ENCODE results near the gene AKT2. TPM values are rescaled to one million over a fixed set of nuclear protein-coding genes. Genes with fewer than 3 reads are reported as not detected.

Gene AKT2
- total RNA-seq, 1 experiment from 2014 or later: 141 TPM

GRCh38 chr19:40266119-40266518 lies 19.0 kb downstream of the AKT2 start:
- Histone ChIP-seq H3K27ac (ENCODE audit: low read depth, low read length) (no peak overlapping the region), H3K4me1 (ENCODE audit: control insufficient read depth in 1 of 2, insufficient read depth in 2 of 2, low read length in 2 of 2) (no peaks in the 10 kb centered on the region), H4K20me1 (ENCODE audit: insufficient read depth) (no peaks in the 10 kb centered on the region), H3K9me3 (ENCODE audit: control insufficient read depth in 1 of 2, insufficient read depth in 1 of 2, low read depth in 1 of 2, low read length in 2 of 2) (no peaks in the 10 kb centered on the region), H3K79me2 (ENCODE audit: insufficient read depth, low read length) (peaks cover 38% of the 10 kb centered on the region; the same call in 1 of the 2 replicates), H3K36me3 (ENCODE audit: control insufficient read depth in 1 of 2, insufficient read depth in 2 of 2, low read length in 2 of 2) (peaks cover 0 to 15% of the 10 kb centered on the region in 2 experiments; a peak in 2 of 4 replicates), H3K9ac (ENCODE audit: low read length) (no peak overlapping the region), H3K4me3 (replicated peaks in 1 of 2; ENCODE audit: low read depth in 1 of 2, low read length in 2 of 2) (no peak overlapping the region), H2AFZ (ENCODE audit: low read depth, low read length, poor library complexity, severe bottlenecking) (no peak overlapping the region), H3K27me3 (ENCODE audit: insufficient read depth, low read length) (no peaks in the 10 kb centered on the region), H3K9me2 (ENCODE audit: insufficient read depth) (no peaks in the 10 kb centered on the region), H3K4me2 (ENCODE audit: low read length) (no peak overlapping the region)
- BruUV-seq (replicated peaks): no TSS peak
- POLR2A ChIA-PET: no interaction called here
- DNase-seq (ENCODE audit: low read depth, low spot score): no peak
- no peak for ATAC-seq
- intact Hi-C loops (cut with micrococcal nuclease): no loop called here
- RAD21 ChIA-PET (ENCODE audit: low non-redundant PET in 1 of 2, low total read pairs in 2 of 2, uncharacterized antibody in 2 of 2, unreplicated experiment in 2 of 2): no interaction called here
- CTCF ChIA-PET: no interaction called here
- TF ChIP-seq, protein P1, sequence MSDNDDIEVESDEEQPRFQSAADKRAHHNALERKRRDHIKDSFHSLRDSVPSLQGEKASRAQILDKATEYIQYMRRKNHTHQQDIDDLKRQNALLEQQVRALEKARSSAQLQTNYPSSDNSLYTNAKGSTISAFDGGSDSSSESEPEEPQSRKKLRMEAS (IDR thresholded peaks at IDR 0.05): no peak
- TF ChIP-seq EZH2 (IDR thresholded peaks at IDR 0.05): no peak
- TF ChIP-seq JUND (IDR thresholded peaks at IDR 0.05): no peak
- TF ChIP-seq TCF7L2 (IDR thresholded peaks at IDR 0.05; ENCODE audit: borderline replicate concordance, extremely low read depth, insufficient read depth, insufficient read length): no peak
- TF ChIP-seq FOSL1 (IDR thresholded peaks at IDR 0.05; ENCODE audit: low read depth): no peak
- no peak for TF ChIP-seq SP1 (IDR thresholded peaks at IDR 0.05; ENCODE audit: low read depth)
- TF ChIP-seq ZNF274 (IDR thresholded peaks at IDR 0.05; ENCODE audit: low read depth, low read length): no peak
- no peak for TF ChIP-seq CEBPB (IDR thresholded peaks at IDR 0.05; ENCODE audit: low read depth)
- TF ChIP-seq POLR2AphosphoS5 (IDR thresholded peaks at IDR 0.05; ENCODE audit: low read depth, low read length): no peak
- no peak for TF ChIP-seq CBX3 (IDR thresholded peaks at IDR 0.05; ENCODE audit: low read depth)
- TF ChIP-seq REST (IDR thresholded peaks at IDR 0.05; ENCODE audit: low read depth): no peak
- TF ChIP-seq ZBTB33 (IDR thresholded peaks at IDR 0.05; ENCODE audit: extremely low read depth, insufficient replicate concordance, low read length): no peak
- TF ChIP-seq POLR2A (IDR thresholded peaks at IDR 0.05; ENCODE audit: borderline replicate concordance, extremely low read depth, insufficient read depth, insufficient read length): no peak
- no peak for TF ChIP-seq SIN3A (IDR thresholded peaks at IDR 0.05; ENCODE audit: low read depth)
- TF ChIP-seq SRF (IDR thresholded peaks at IDR 0.05; ENCODE audit: low read depth): no peak
- no peak for TF ChIP-seq RAD21 (IDR thresholded peaks at IDR 0.05; ENCODE audit: low read depth)
